HepG2 (cell line): ENCODE data around the gene EGFL8. TPM values are rescaled to one million over a fixed set of nuclear protein-coding genes. Genes with fewer than 3 reads are reported as not detected.

Experiments
- EP300 ChIP-seq, 3 experiments: sonication (generic) in 1 of 3; formaldehyde crosslinking in 1 of 3; IDR thresholded peaks; 2 replicates each; pipeline versions ENCODE4 v1.5.1 to v1.6.1; 2011 to 2020; ENCODE audit warnings: low read depth in 2 of 3, low read length in 2 of 3, borderline replicate concordance in 1 of 3, improper control_type of control experiment in 1 of 3, mild to moderate bottlenecking in 1 of 3, missing genetic modification reagents in 1 of 3, moderate library complexity in 1 of 3
- FOXO1 ChIP-seq: sonication (generic); formaldehyde crosslinking; IDR thresholded peaks from 2 replicates; pipeline ENCODE4 v1.4.0; 2020; ENCODE audit warnings: missing genetic modification reagents
- GFI1 ChIP-seq: sonication (generic); formaldehyde crosslinking; IDR thresholded peaks from 2 replicates; pipeline ENCODE4 v1.5.0; 2020; ENCODE audit warnings: missing genetic modification reagents, mild to moderate bottlenecking, borderline replicate concordance
- HMGA1 ChIP-seq: sonication (generic); formaldehyde crosslinking; conservative IDR thresholded peaks from 2 replicates; pipeline ENCODE4 v1.4.0; 2020; ENCODE audit warnings: missing genetic modification reagents
- MAZ ChIP-seq, 2 experiments: sonication (generic) in 1 of 2; formaldehyde crosslinking in 1 of 2; IDR thresholded peaks; 2 replicates each; pipeline versions ENCODE4 v1.5.0 to v1.6.1; 2012 to 2020; ENCODE audit warnings: low read depth in 2 of 2, mild to moderate bottlenecking in 2 of 2, borderline replicate concordance in 1 of 2, improper control_type of control experiment in 1 of 2, low read length in 1 of 2, missing genetic modification reagents in 1 of 2, moderate library complexity in 1 of 2
- MIER3 ChIP-seq: IDR thresholded peaks from 2 replicates; pipeline ENCODE4 v1.6.1; 2016; ENCODE audit warnings: missing compliant biosample characterization, borderline replicate concordance
- PHF20 ChIP-seq: sonication (generic); formaldehyde crosslinking; IDR thresholded peaks from 2 replicates; pipeline ENCODE4 v1.5.0; 2020; ENCODE audit warnings: mild to moderate bottlenecking, missing genetic modification reagents
- SP1 ChIP-seq, 2 experiments: fragments of 450-650 bp in 1 of 2; sonication (generic) in 1 of 2; formaldehyde crosslinking in 1 of 2; IDR thresholded peaks; 2 replicates each; pipeline versions ENCODE4 v1.4.0 to v1.6.1; 2016 to 2020; ENCODE audit warnings: missing genetic modification reagents in 1 of 2
- SPEN ChIP-seq: sonication (generic); formaldehyde crosslinking; IDR thresholded peaks from 2 replicates; pipeline ENCODE4 v1.5.1; 2020; ENCODE audit warnings: low read depth, mild to moderate bottlenecking, missing genetic modification reagents
- ZNF30 ChIP-seq: sonication (generic); formaldehyde crosslinking; IDR thresholded peaks from 2 replicates; pipeline ENCODE4 v1.5.0; 2020; ENCODE audit warnings: mild to moderate bottlenecking, missing genetic modification reagents
- polyA plus RNA-seq, 8 experiments: library from polyadenylated mRNA; depleted of rRNA in 3 of 8; stranded (reverse) in 7 of 8; unstranded in 1 of 8; fragments of >200 nt; fragmentation: Illumina TruSeq in 4 of 8; extraction: Trizol in 4 of 8; gene quantifications; 2 replicates each; pipeline versions ENCODE4 v1.2.1 to v1.2.3, GENCODE V29; 2011 to 2016; ENCODE audit warnings: low read depth in 4 of 8, missing spikeins in 1 of 8, mixed read lengths in 1 of 8; ENCODE audit not compliant: insufficient read depth in 1 of 8
- total RNA-seq, 5 experiments: library from RNA; depleted of rRNA; stranded (reverse); fragments of >200 nt; fragmentation: Illumina TruSeq; extraction: Trizol; gene quantifications; 2 replicates each; pipeline ENCODE4 v1.2.3, GENCODE V29; 2016; ENCODE audit warnings: low read depth in 1 of 5
- TF ChIP-seq, protein P1 (sequence below): sonication (generic); formaldehyde crosslinking; IDR thresholded peaks from 2 replicates; pipeline ENCODE4; 2020; ENCODE audit warnings: missing genetic modification reagents, mild to moderate bottlenecking, borderline replicate concordance
- TF ChIP-seq, protein P2 (sequence below): sonication (generic); formaldehyde crosslinking; IDR thresholded peaks from 2 replicates; pipeline ENCODE4 v1.4.0; 2020; ENCODE audit warnings: mild to moderate bottlenecking, missing genetic modification reagents
- TF ChIP-seq, protein P3 (sequence below): sonication (generic); formaldehyde crosslinking; IDR thresholded peaks from 2 replicates; pipeline ENCODE4 v1.4.0; 2020; ENCODE audit warnings: mild to moderate bottlenecking, low read depth, missing genetic modification reagents

EGFL8 gene
- total and polyA plus RNA-seq, 2 of the 13 experiments (the other 11 are each of a cell fraction or from before 2014, with no cell fraction given): 10.0 to 11.5 TPM

DNA sequence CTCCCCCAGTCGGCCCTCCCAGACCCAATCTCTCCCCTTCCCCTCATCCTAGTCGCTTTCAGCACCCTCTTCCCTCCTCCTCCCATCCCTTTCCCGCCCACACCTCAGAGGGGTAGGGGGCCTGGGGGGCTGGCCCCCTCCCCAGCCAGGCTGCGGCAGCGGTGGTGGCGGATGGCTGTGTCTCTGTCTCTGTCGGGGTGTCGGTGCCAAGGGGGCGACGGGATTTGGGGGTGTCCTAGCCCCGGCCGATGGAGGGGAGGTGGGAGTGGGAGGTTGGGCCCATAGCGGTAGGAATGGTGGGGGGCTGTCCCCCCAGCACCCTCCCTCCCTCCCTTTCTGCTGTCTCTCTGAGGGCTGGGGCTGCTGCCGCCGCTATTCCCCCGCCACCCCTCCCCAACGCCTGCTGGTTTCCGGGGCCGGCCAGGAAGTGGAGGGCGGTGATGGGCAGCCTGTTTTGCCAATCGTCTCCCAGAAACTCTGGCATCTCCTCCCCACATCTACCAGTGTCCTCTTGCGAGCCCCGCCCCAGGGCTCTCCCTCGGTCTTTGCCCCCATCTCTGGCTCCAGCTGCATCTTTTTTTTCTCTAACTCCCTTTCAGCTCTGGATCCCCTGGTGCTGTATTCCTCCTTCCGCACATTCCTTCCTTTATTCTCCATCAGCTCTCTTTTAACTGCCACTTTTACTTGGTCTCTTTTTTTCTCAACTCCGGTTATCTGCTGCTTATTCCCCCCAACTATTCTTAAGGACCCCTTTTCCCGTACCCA is 11.5 kb downstream of the EGFL8 start, which contains the start of gene AGPAT1 (continued):
- TF ChIP-seq GFI1 (CRISPR knock-in tag): no peak
- peak; percentile 24; the same call in 1 of the 2 replicates for TF ChIP-seq FOXO1 (CRISPR knock-in tag)
- TF ChIP-seq, protein P1, sequence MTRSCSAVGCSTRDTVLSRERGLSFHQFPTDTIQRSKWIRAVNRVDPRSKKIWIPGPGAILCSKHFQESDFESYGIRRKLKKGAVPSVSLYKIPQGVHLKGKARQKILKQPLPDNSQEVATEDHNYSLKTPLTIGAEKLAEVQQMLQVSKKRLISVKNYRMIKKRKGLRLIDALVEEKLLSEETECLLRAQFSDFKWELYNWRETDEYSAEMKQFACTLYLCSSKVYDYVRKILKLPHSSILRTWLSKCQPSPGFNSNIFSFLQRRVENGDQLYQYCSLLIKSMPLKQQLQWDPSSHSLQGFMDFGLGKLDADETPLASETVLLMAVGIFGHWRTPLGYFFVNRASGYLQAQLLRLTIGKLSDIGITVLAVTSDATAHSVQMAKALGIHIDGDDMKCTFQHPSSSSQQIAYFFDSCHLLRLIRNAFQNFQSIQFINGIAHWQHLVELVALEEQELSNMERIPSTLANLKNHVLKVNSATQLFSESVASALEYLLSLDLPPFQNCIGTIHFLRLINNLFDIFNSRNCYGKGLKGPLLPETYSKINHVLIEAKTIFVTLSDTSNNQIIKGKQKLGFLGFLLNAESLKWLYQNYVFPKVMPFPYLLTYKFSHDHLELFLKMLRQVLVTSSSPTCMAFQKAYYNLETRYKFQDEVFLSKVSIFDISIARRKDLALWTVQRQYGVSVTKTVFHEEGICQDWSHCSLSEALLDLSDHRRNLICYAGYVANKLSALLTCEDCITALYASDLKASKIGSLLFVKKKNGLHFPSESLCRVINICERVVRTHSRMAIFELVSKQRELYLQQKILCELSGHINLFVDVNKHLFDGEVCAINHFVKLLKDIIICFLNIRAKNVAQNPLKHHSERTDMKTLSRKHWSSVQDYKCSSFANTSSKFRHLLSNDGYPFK (CRISPR knock-in tag): peak; percentile 43; the same call in 1 of the 2 replicates
- TF ChIP-seq HMGA1: no peak
- TF ChIP-seq ZNF30 (CRISPR knock-in tag): no peak
- TF ChIP-seq MIER3 (CRISPR knock-in tag): peak; percentile 53; the same call in 1 of the 2 replicates
- no peak; the same call in 1 of the 2 replicates for TF ChIP-seq PHF20 (CRISPR knock-in tag)
- peak; percentile 89; the same call in 1 of the 2 replicates for TF ChIP-seq MAZ (IDR thresholded peaks at IDR 0.05; ENCODE audit: borderline replicate concordance, low read depth, low read length)
- TF ChIP-seq MAZ (CRISPR knock-in tag; IDR thresholded peaks at IDR 0.05; ENCODE audit: low read depth): no peak; the same call in 1 of the 2 replicates
- TF ChIP-seq SP1 (IDR thresholded peaks at IDR 0.05): no peak
- peak; percentile 42; the same call in 1 of the 2 replicates for TF ChIP-seq SP1 (CRISPR knock-in tag; IDR thresholded peaks at IDR 0.05)
- TF ChIP-seq EP300 (IDR thresholded peaks at IDR 0.05; ENCODE audit: low read depth in 2 of 2, low read length in 2 of 2): peak in 1 of 2 experiments; percentile 24; a peak in 1 of 4 replicates
- no peak for TF ChIP-seq EP300 (CRISPR knock-in tag; IDR thresholded peaks at IDR 0.05; ENCODE audit: borderline replicate concordance)
- TF ChIP-seq, protein P2, sequence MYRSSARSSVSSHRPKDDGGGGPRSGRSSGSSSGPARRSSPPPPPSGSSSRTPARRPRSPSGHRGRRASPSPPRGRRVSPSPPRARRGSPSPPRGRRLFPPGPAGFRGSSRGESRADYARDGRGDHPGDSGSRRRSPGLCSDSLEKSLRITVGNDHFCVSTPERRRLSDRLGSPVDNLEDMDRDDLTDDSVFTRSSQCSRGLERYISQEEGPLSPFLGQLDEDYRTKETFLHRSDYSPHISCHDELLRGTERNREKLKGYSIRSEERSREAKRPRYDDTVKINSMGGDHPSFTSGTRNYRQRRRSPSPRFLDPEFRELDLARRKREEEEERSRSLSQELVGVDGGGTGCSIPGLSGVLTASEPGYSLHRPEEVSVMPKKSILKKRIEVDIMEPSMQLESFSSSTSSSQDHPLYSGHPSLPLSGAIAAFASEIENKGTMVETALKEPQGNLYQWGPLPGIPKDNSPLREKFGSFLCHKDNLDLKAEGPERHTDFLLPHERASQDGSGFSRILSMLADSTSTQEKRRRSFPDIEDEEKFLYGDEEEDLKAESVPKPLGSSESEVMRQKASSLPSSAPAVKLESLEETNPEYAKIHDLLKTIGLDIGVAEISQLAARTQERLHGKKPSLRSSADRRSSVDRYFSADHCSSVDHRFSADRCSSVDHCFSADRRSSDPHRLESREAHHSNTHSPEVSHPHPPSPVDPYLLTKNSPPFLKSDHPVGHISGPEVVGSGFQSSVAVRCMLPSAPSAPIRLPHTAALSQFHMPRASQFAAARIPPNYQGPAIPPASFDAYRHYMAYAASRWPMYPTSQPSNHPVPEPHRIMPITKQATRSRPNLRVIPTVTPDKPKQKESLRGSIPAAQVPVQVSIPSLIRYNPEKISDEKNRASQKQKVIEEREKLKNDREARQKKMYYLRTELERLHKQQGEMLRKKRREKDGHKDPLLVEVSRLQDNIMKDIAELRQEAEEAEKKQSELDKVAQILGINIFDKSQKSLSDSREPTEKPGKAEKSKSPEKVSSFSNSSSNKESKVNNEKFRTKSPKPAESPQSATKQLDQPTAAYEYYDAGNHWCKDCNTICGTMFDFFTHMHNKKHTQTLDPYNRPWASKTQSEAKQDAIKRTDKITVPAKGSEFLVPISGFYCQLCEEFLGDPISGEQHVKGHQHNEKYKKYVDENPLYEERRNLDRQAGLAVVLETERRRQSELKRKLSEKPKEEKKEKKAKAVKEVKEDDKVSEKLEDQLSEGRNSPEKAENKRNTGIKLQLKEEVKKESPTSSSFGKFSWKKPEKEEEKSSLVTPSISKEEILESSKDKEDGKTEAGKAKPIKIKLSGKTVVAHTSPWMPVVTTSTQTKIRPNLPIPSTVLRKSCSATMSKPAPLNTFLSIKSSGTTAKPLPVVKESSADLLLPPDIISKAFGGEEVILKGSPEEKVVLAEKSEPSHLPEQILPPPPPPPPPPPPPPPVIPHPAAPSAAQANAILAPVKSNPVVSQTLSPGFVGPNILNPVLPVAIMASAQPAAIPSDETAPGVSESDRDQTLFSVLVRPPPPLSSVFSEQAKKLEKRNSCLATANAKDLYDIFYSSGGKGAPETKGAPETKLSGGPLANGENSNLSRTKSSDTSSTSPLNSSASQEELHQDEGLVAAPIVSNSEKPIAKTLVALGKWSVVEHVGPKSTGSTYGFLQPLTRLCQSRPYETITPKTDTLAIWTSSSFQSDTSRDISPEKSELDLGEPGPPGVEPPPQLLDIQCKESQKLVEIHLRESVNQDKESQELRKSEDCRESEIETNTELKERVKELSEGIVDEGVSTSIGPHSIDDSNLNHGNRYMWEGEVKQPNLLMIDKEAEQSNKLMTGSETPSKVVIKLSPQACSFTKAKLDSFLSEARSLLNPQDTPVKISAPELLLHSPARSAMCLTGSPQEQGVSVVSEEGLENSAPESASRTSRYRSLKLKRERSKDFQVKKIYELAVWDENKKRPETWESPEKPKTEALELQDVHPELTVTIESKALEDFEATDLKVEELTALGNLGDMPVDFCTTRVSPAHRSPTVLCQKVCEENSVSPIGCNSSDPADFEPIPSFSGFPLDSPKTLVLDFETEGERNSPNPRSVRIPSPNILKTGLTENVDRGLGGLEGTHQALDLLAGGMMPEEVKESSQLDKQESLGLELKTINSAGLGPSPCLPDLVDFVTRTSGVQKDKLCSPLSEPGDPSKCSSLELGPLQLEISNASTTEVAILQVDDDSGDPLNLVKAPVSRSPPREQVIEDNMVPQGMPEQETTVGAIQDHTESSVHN (CRISPR knock-in tag): no peak
- peak; percentile 50; the same call in 1 of the 2 replicates for TF ChIP-seq SPEN (CRISPR knock-in tag)
- TF ChIP-seq, protein P3, sequence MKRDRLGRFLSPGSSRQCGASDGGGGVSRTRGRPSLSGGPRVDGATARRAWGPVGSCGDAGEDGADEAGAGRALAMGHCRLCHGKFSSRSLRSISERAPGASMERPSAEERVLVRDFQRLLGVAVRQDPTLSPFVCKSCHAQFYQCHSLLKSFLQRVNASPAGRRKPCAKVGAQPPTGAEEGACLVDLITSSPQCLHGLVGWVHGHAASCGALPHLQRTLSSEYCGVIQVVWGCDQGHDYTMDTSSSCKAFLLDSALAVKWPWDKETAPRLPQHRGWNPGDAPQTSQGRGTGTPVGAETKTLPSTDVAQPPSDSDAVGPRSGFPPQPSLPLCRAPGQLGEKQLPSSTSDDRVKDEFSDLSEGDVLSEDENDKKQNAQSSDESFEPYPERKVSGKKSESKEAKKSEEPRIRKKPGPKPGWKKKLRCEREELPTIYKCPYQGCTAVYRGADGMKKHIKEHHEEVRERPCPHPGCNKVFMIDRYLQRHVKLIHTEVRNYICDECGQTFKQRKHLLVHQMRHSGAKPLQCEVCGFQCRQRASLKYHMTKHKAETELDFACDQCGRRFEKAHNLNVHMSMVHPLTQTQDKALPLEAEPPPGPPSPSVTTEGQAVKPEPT (CRISPR knock-in tag): no peak; the same call in 1 of the 2 replicates
